Astrocyte of the spinal cord (primary cell): ENCODE results near the gene PPFIBP2.

Source experiments
- DNase-seq: peaks from one replicate; pipeline ENCODE4 v3.0.0; 2011; ENCODE audit warnings: low read depth, low spot score
- H3K4me3 ChIP-seq: 2 replicates; pipeline ENCODE4 v1.5.1; 2011; ENCODE audit warnings: low read depth, mild to moderate bottlenecking, low read length, moderate library complexity
- in situ Hi-C: cut with HindIII; loops from 2 replicates; pipeline ENCODE4 v1.10.0; 2017; ENCODE audit warnings: low sequenced_read_pairs
- TF ChIP-seq, protein P1 (sequence below): IDR thresholded peaks from 2 replicates; pipeline ENCODE4 v1.5.1; 2012; ENCODE audit warnings: low read depth, mild to moderate bottlenecking, low read length, inconsistent platforms

Gene PPFIBP2

DNA sequence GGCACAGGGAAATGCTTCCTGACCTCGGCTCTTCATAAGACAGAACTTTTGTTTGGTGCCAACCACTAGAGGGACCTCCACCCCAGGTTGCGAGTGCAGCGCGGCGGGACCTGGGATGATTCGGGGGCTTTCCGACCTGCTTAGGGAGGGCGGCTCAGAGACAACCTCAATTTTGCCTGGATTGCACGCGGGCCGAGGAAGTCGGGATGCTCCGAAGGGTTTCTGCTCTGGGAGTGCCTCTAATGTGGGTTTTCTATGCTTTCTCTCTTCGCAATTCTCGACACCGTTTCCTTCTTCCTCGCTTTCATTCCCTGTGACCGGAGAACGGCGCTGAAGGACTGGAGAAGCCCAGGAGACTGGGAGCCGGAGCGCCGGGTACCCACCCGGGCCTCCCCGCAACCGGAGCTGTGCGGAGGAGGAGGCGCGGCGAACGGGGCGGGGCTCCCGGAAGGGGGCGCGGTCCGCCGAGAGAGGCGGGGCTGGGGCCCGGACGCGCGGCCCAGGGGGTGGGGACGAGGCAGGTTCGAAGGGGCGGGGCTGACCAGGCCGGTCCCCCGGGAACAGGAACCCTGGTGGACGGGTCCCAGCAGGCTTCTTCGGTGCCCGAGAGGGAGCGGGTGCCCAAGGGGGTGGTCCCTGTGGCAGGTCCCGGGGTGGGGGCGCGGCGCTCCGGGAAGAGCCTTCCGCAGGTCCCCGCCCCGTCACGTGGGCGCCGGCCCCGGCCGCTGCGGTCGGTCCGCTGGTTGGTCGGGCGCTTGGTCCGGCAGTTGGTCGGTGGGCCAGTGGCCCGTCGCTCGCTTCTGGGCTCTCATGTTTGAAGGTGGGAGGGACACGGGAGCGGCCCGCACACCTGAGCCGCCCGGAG lies at the start of gene PPFIBP2:
Gene PPFIBP2 (plus strand): TSS at position 766 of the 865 bp plus-strand sequence. CDS start 35,477 bp downstream, outside the sequence.
- TF ChIP-seq, protein P1, sequence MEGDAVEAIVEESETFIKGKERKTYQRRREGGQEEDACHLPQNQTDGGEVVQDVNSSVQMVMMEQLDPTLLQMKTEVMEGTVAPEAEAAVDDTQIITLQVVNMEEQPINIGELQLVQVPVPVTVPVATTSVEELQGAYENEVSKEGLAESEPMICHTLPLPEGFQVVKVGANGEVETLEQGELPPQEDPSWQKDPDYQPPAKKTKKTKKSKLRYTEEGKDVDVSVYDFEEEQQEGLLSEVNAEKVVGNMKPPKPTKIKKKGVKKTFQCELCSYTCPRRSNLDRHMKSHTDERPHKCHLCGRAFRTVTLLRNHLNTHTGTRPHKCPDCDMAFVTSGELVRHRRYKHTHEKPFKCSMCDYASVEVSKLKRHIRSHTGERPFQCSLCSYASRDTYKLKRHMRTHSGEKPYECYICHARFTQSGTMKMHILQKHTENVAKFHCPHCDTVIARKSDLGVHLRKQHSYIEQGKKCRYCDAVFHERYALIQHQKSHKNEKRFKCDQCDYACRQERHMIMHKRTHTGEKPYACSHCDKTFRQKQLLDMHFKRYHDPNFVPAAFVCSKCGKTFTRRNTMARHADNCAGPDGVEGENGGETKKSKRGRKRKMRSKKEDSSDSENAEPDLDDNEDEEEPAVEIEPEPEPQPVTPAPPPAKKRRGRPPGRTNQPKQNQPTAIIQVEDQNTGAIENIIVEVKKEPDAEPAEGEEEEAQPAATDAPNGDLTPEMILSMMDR = peak; percentile 79
- in situ Hi-C loops = no loop called here
- DNase-seq = peak; percentile 55
- H3K4me3 ChIP-seq = peak within 1 kb of the TSS; percentile 66

DNA sequence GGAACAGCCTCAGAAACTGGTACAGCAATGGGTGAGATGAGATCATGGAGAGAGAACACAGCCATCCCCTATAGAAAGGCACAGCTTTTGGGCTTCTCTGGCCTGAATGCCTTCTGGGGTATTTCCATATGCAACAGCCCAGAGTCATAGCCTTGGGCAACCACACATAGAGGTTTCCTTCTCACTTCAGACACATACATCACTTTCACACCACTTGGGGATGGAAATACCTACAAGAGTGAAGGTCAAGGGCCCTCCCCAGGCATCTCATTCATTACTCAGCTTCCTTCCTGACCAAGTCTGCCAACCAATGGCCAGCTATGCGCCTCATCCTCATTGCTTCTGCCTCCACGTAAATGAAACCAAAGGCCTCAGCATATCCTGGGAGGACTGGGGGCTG lies 46.1 kb upstream of the PPFIBP2 start:
- in situ Hi-C loops = no loop called here
- TF ChIP-seq, protein P1 = no peak
- no peak overlapping the region for H3K4me3 ChIP-seq
- no peak for DNase-seq

DNA sequence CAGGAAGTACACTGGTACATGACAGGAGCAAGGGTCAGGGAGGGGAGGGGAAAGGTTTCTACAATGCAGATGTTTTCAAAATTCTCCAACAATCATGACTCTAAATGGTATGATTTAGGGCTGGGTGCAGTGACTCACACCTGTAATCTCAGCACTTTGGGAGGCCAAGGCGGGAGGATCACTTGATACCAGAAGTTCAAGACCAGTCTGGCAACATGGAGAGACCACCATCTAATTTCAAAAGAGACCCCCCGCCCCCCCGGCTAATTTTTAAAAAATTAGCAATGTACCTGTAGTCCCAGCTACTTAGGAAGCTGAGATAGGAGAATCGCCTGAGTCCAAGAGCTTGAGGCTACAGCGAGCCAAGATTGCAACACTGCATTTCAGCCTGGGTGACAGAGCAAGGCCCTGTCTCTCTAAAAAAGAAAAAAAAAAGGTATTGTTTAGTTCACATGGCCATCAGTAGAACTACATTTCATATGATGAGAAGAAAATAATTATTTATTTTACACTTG lies 44.4 kb upstream of the PPFIBP2 start:
- DNase-seq = no peak
- in situ Hi-C loops = no loop called here
- no peak overlapping the region for H3K4me3 ChIP-seq
- TF ChIP-seq, protein P1 = no peak

DNA sequence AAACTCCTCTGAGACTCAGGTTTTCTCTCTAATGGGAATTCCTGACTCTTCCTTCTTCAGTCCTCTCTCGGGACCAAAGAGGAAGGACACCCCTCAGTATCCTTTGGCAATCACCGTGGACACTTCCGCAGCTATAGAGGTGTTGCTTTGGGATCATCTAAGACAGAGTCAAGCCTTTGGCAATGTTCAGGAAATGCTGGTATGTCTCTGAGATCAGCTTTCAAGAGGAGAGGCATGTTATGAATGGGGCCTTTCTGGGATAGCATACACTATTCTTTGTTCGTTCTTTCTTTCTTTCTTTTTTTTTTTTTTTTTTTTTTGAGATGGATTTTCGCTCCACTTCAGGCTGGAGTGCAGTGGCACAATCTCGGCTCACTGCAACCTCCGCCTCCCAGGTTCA lies 42.7 kb upstream of the PPFIBP2 start:
- TF ChIP-seq, protein P1 = no peak
- DNase-seq = no peak
- no peak overlapping the region for H3K4me3 ChIP-seq
- in situ Hi-C loops = no loop called here

DNA sequence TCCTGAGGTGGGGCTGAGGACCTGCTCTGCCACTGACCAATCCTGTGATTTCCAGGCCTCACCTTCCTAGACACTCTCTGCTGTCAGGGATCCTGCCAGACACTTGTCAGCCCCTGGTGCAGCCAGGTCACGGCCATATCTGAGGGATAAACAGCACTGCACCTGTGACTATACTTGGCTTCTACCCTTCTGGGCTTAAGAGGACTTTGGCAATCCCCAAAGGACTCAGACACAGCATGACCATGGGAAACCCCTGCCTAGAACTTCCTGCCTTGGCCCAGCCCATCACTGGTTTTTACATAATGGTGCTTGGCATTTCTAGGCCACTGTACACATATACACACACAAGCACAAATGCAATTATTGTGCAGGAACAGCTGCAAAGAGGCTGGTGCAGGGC lies 40.1 kb upstream of the PPFIBP2 start:
- H3K4me3 ChIP-seq = no peak overlapping the region
- TF ChIP-seq, protein P1 = no peak
- in situ Hi-C loops = no loop called here
- no peak for DNase-seq

DNA sequence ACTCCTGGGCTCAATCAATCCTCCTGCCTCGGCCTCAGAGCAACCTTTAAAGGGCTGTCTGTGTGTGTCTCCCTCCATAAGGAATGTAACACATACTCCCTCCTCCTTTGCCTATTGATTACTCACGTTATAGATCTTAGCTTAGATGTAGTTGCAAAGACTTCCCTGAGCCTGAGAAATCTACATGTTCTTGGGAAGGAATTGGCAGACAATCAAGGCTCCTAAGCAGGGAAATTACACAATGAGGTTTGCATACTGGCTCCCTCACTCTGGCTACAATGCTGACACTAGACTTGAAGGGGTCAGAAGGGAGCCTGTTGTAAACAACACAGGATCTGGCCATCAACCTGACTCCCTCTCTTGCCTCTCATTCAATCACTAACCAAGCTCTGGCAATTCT lies 33.7 kb upstream of the PPFIBP2 start:
- TF ChIP-seq, protein P1 = no peak
- in situ Hi-C loops = no loop called here
- DNase-seq = no peak
- no peak overlapping the region for H3K4me3 ChIP-seq
